ENCODE data around the gene IPO4.
"Not testable (repeated sequence)": the region's sequence is repeated elsewhere in the genome, so short reads cannot be mapped to it uniquely, and the experiment has no call there.

The IPO4 gene

GRCh38 chr14:24188251-24189058, at the start of gene IPO4:
Gene IPO4, minus strand, starts transcription at chr14:24188816. Its CDS starts 29 bp downstream, at chr14:24188787.
- DNase-seq, result peak; percentile 95

GRCh38 chr14:24238123-24238522, 49.5 kb upstream of the IPO4 start:
- DNase-seq, result no peak

- DNase-seq, result no peak
Measured at GRCh38 chr14:24237463-24237955, 48.9 kb upstream of the IPO4 start.

GRCh38 chr14:24236689-24237462, 48.3 kb upstream of the IPO4 start:
- DNase-seq, result no peak

- DNase-seq, result no peak
Measured at GRCh38 chr14:24235804-24236688, 47.4 kb upstream of the IPO4 start.

GRCh38 chr14:24234095-24235005, 45.7 kb upstream of the IPO4 start:
- DNase-seq, result no peak

GRCh38 chr14:24233538-24233866, 44.9 kb upstream of the IPO4 start:
- no peak for DNase-seq

GRCh38 chr14:24232645-24233537, 44.3 kb upstream of the IPO4 start, which contains the start of gene GMPR2:
Gene GMPR2, plus strand, starts transcription at chr14:24232929. Its CDS starts 325 bp downstream, at chr14:24233254.
- no peak for DNase-seq

GRCh38 chr14:24232121-24232644, 43.6 kb upstream of the IPO4 start, which contains the start of gene NEDD8:
Gene NEDD8, minus strand, starts transcription at chr14:24232367. Its CDS starts 100 bp downstream, at chr14:24232267.
- DNase-seq, result peak; percentile 96

GRCh38 chr14:24231263-24232120, 42.9 kb upstream of the IPO4 start:
- DNase-seq, result no peak

- no peak for DNase-seq
Measured at GRCh38 chr14:24228902-24229301, 40.3 kb upstream of the IPO4 start.

- no peak for DNase-seq
Measured at GRCh38 chr14:24226473-24226872, 37.9 kb upstream of the IPO4 start.

GRCh38 chr14:24224618-24225071, 36.0 kb upstream of the IPO4 start:
- no peak for DNase-seq

- DNase-seq, result not testable (repeated sequence)
Measured at GRCh38 chr14:24222987-24223386, 34.4 kb upstream of the IPO4 start.

GRCh38 chr14:24219521-24219920, 30.9 kb upstream of the IPO4 start:
- DNase-seq, result no peak

GRCh38 chr14:24219080-24219479, 30.5 kb upstream of the IPO4 start:
- DNase-seq, result no peak

GRCh38 chr14:24216876-24217275, 28.3 kb upstream of the IPO4 start:
- DNase-seq, result not testable (repeated sequence)

- DNase-seq, result no peak
Measured at GRCh38 chr14:24216345-24216699, 27.7 kb upstream of the IPO4 start.

Data from activated CD8-positive, alpha-beta memory T cell treated with anti-CD3 and anti-CD28 coated beads for 24 hours (primary cell).